GM21786 (cell line): Measurements from ENCODE around the gene PILRA.

ENCODE experiments used
- ATAC-seq: cut with Tn5 transposase; IDR thresholded peaks from one replicate; pipeline ENCODE4 v1.9.1; 2021; ENCODE audit not compliant: unreplicated experiment

The PILRA gene

DNA sequence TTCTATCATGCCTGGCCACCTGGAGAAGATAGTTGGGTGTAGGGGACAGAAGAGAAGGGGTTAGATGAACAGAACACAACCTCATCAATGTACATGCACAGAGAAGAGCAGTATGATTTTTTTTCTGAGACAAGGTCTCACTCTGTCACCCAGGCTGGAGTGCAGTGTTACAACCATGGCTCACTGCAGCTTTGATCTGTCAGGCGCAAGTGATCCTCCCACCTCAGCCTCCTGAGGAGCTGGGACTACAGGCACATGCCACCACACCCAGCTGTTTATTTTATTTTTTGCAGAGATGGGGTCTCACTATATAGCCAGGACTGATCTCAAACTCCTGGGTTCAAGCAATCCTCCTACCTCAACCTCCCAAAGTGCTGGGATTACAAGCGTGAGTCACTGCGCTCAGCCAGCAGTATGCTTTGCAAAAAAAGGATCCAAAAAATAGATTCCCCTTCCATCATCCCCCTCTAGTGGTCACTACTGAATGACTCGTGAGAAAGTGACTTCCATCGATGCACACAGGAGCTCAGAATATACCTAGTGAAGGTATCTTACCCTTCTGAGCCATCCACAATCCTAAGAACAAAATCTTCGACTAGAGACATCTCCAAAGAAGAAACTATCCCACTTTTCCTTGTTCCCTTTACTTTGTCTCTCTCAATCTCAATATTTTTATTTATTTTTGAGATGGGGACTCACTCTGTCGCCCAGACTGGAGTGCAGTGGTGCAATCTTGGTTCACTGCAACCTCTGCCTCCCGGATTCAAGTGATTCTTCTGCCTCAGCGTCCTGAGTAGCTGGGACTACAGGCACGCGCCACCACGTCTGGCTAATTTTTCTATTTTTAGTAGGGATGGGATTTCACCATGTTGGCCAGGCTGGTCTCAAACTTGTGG is 34.2 kb downstream of the PILRA start:
- no peak for ATAC-seq

DNA sequence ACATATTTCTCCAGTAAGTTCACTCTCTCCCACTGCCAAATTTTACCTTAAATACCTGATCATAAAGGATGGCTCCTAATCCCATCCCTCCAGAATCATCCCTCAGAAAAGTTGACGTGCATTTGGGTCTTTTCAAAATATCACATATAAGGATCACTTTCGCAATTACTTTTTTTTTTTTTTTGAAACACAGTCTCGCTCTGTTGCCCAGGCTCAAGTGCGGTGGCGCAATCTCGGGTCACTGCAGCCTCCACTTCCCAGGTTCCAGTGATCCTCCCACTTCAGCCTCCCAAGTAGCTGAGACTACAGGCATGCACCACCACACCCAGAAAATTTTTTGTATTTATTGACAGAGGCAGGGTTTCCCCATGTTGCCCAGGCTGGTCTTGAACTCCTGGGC is 37.8 kb downstream of the PILRA start:
- no peak for ATAC-seq

DNA sequence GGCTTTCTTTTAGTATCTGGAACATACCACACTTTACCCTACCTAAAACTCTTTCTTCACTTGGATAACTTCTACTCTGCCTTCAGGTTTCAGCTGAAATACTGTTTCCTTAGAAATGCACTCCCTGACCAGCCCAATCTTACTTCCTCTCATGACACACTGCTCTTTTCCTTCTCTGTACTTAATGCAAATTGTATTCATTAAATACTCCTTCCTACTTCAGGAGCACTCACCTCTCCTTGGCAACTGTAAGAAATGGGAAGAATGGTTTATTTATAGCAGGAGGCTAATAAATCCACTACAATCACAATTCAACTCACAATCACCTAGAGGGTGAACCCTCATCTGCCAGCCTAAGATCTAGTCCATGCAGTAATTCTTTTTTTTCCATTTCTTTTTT is 40.1 kb downstream of the PILRA start:
- no peak for ATAC-seq

DNA sequence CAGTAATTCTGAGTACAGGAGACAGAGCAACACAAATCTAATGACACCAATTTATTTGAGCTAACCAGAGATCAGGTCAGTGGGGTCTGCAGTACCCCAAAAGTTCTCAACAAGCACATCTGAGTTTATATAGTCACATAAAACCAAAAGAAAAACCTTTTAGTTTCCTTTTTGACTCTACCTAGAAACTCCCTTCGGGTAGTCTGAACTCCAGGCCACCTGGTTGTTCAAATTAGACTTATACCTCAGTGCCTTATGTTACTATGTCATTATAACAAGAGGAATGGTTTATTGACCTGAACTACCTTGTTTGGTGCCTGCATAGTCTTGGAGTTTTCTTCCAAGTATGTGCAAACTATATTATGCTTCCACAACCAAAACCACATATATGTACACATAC is 40.6 kb downstream of the PILRA start:
- no peak for ATAC-seq

DNA sequence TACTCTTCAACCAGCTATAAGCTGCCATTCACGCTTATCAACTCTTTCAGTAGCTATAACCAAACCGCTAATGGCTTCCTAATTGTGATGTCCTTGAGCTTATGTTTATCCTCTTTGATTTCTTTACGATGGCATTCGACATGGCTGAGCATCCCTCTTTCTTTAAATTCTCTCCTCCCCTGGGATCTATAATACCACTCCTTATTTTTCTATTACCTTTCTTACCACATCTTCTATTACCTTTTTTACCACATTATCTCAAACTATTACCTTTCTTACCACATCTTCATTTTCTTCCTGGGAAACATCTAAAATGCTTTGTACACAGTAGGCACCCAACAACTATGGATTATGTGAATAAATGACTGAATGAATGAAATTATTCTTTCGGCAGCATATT is 42.2 kb downstream of the PILRA start:
- no peak for ATAC-seq

DNA sequence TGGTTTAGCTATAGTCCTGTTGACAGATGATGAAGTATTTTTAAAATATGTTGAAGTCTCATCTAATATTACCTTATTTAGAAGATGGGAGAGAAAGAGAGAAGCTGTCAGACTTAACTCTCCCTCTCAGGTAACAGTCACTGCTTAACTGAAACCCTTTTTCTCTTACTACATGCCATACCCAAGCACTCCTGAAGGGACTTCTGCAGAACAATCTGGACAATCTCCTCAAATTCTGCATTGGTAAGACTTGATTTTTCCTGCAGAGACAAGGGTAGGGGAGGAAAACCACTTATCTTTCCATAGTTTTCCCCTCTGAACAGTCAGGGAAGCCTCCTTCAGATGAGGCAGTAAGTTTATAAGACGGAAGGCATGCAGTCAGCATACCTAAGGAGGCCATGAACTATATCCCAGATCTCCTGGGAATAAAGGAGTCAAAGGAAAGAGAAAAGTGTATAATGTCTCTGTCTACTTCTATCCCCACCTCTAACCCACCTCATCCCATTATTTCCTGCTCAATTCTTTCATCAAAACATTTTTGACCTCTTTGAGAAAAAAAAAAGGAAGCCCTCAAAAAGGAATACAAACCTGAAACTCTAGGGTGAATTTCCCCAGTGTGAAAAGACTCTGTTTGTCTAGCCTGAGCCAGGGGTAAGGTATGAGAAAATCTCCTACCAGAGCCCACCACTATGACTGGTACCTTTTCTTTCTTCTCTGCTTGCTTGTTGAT is 45.8 kb downstream of the PILRA start:
- ATAC-seq: no peak

DNA sequence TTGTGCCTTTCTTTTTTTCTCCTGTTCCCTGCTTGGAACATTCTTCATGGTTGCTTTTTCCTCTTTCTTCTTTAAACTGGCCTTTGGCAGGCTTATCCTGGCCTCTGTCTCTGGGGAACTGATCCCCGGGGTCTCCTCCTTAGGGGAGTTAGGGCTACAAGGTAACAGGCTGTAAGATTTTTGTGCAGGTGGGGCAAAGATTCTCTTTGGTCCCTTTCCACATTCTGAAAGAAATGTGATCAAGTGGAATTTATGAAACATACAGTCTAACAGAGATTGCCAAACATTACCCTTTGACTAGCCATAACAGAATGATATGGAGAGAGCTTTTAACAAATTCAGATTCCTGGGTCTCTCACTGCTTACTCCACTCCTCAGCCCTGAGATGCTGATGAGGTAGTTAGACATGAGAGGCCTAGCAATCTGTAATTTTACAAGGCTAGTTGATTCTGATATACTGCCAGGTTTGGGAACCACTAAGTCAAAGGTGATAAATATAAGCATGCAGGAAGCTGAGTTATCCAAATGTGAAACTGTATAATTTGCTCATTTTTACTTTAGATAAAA is 46.5 kb downstream of the PILRA start:
- no peak for ATAC-seq

DNA sequence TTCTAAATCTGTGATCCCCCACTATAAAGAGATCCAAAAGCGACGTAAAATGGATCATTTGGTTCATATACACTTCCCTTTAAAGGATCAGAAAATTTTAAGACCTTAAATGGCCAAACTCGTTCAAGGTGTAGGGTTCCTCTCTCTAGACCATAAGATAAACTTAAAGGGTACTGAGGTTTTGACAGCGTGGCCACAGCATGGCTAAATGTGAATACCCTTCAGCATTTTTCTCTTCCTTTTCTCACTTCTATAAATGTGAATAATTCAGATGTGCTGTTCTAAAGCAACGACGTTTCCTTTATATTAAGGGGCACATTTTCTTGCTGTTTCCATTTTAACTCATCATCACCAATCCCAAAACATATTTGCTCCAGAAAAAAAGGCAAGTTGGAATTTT is 50.0 kb downstream of the PILRA start:
- ATAC-seq: no peak

DNA sequence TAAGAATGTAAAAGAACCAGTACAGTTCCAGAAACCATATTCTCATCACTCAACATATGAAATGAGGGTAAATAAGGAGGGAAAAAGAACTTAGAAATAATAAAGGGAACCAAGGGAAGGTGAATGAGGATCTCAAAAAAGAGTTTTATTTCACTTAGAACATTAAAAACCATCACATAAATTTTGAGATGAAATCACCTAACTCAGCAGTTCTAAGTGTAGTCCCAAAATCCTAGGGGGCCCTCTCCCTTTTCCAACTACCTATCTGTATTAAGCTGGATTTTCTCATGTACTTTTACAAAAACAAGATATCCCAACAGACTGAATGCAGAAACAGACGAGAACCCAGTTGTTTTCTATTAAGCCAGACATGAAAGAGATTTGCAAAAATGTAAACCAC is 52.1 kb downstream of the PILRA start:
- ATAC-seq: no peak

DNA sequence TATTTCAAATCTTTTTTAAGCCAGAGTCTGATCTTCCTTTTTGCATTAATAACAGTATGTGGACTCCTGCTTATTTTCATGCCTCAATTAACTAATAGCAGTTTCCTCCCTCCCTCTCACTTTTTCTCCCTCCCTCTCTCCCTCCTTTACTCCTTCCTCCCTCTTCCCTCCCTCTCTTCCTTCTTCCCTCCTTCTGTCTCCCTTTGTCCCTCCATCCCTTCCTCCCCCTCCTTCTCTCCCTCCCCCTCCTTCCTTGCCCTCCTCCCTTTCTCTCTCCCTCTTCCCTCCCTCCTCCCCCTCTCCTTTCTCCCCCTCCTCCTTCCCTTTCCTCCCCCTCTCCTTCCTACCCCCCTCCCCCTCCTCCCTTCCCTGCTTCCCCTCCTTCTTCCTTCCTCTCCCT is 53.2 kb downstream of the PILRA start:
- no peak for ATAC-seq

DNA sequence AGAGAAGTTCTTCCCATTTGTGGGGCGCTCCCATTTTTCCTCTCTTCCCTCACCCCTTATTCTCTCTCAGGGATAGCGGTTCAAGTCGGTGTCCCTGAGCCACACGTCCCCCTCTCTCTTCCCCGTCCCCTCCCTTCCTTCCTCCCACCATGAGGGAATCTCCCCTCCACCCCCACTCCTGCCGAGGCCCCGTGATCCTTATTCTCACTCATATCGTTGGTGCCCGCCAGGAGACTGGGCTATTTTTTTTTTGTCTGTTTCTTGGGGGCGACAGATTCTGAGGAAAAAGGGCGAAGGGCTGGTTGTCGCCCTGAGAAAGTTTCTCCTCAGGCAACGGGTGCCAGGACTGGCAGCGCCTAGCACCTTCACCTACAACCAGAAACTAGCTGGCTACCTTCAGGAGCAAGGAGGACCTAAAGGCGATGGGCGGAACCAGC is 54.5 kb downstream of the PILRA start:
- ATAC-seq: no peak

DNA sequence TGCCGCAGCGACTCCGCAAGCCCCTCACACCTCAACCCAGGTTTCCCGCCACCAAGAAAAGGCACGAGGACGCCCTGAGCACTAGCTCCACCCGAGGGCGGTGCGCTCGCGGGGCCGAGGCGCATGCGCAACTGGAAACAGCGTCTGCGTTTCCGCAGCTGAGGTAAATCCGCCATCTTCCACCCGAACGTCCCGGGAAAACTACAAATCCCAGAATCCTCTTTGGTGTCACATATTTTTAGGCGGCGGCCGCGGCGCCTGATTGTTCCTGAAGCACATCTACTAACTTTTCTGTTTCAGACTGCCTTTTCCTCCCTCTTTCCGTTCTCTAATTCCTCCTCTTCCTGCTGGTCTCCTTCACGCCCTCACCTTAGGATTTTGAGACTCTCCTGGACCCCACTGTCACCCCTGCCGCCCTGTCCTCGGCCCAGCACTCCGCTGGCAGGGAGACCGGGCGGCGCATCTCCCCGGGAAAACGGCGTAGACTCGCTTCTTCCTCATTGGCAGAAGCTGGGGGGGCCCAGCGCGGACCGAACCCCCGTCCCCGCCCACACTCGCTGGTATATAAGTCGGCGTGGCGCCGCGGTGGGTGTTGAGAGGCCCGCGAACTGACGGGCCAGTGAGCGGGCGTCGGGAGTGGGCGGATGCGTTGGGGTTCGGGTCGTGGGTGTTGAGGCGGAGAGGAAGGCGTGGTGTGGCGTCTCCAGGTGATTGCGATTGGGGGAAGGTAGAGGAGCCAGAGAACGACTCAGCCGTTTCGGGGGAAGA is 55.1 kb downstream of the PILRA start, which contains the start of gene ZCWPW1:
TSS of gene ZCWPW1 (minus strand) at position 505 of the 768 bp plus-strand sequence. CDS start 8,054 bp downstream, outside the sequence.
- peak; percentile 34 for ATAC-seq

DNA sequence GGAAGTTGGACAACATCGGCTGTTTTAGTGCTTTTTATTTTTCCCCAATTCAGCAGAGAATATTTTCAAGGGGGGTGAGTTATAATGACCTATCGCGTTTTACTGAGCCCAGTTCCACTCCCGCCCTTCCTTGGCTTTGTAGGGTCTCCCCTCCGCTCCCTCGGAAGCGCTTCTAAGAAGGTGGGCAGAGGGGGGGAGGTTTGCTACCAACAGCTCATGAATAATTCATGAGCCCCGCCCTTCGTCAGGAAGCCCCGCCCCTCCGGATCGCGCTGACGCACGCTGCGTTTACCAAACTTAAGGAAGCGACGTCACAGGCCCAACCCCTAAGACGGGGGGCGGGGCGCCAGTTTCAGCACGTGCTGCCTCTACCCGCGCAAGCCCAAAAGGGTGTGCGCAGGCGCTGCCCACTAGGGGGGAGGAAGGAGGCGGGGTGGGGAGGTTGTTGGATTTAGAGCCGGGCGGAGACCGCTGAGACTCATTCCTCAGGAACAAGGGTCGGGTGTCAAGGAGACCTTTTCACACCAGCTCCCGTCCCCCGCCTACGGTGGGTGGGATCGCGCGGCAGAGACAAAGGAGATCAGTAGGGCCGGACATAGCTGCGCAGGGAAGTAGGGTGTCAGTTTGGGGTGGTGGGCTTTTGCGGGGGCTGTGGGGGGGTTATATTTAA is 55.8 kb downstream of the PILRA start:
- peak; percentile 35 for ATAC-seq

DNA sequence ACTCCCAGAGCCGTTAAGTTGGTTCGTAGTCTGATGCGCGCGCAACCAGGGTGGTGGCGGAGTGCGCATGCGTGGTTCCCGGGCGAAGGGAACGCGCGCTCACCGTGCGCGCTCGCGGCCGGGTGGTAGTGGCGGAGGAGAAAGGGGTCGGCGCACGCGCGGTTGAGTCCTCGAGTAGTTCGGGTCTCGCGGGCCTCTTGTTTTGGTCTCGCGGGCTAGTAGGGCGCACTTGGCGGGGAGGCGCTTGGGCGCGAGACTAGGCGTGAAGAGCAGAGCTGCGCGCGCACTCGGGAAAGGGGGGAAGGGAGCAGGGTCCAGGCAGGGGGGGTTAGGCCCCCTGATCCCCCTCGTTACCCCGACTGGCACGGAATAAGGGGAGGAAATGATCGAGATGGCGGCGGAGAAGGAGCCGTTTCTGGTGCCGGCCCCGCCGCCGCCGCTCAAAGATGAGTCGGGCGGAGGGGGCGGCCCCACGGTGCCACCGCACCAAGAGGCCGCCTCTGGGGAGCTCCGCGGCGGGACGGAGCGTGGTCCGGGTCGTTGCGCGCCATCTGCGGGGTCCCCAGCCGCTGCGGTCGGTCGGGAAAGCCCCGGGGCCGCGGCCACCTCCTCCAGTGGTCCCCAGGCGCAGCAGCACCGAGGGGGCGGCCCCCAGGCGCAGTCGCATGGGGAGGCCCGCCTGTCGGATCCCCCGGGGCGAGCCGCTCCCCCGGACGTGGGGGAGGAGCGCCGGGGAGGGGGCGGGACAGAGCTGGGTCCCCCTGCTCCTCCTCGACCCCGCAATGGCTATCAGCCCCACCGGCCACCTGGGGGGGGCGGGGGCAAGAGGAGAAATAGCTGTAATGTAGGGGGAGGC is 56.6 kb downstream of the PILRA start, which contains the start of gene MEPCE:
TSS of gene MEPCE (plus strand) at position 195 of the 856 bp plus-strand sequence. CDS start at position 383, 188 bp downstream.
- peak; percentile 33 for ATAC-seq

DNA sequence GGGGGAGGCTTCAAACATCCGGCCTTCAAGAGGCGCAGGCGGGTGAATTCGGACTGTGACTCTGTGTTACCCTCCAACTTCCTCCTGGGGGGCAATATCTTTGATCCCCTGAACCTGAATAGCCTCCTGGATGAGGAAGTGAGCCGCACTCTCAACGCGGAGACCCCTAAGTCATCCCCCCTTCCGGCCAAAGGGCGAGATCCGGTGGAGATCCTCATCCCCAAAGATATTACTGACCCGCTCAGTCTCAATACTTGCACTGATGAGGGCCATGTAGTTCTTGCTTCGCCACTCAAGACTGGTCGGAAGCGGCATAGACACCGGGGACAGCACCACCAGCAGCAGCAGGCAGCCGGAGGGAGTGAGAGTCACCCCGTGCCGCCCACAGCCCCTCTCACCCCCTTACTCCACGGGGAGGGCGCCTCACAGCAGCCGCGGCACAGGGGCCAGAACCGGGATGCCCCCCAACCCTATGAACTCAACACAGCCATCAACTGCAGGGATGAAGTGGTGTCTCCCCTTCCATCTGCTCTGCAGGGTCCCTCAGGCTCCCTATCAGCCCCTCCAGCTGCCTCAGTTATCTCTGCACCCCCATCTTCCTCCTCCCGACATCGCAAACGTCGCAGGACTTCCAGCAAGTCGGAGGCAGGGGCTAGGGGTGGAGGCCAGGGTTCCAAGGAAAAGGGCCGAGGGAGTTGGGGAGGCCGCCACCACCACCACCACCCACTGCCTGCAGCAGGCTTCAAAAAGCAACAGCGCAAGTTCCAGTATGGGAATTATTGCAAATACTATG is 57.4 kb downstream of the PILRA start:
- no peak for ATAC-seq

DNA sequence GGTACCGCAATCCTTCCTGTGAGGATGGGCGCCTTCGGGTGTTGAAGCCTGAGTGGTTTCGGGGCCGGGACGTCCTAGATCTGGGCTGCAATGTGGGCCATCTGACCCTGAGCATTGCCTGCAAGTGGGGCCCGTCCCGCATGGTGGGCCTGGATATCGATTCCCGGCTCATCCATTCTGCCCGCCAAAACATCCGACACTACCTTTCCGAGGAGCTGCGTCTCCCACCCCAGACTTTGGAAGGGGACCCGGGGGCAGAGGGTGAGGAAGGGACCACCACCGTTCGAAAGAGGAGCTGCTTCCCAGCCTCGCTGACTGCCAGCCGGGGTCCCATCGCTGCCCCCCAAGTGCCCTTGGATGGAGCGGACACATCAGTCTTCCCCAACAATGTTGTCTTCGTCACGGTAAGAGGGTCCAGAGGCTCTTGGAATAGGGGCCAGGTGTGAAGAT is 58.0 kb downstream of the PILRA start:
- ATAC-seq: no peak

DNA sequence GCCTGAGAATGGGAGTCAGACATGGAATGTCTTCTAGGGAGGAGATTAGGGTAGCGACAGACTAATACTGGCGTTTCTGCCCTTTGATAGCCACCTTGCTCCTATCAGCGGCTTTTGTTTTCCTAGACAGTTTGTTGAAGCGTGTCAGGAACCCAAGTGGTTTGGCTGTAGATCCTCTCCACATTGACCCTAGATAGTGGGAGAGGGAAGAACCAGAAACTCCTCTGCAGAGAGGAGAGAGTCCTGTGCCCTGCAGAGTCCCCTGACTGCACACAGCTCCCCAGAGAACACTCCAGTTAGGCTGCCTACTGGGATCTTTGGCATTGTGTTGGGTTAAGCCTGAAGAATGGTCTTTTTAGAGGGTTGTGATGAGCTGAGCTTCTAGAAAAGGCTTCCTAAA is 58.8 kb downstream of the PILRA start:
- no peak for ATAC-seq

DNA sequence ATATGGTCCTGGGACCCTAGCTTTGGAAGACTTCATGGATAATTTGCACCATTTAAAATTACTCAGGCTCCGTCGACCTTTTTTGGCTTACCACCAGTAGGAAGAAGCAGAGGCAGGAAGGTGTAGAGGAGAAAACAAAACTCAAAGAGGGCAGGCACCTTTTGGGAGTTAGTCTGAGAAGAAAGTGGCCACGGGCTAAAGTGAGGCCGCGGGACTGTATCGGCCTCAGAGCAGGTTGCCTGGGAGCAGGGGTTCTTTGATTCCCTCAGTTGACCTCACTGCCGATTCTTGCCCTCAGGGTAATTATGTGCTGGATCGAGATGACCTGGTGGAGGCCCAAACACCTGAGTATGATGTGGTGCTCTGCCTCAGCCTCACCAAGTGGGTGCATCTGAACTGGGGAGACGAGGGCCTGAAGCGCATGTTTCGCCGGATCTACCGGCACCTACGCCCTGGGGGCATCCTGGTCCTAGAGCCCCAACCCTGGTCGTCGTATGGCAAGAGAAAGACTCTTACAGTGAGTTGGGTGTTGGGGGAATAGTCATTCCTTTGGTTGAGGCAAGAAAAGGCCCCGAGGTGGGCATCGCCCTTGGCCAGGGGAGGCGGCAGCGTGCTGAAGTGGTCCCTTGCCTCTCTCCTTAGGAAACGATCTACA is 59.5 kb downstream of the PILRA start:
- ATAC-seq: no peak
